ENCODE results near the gene NRCAM.

GRCh38 chr7:108498481-108498880 is 42.2 kb upstream of the NRCAM start:
- TF ChIP-seq NFRKB (IDR thresholded peaks at IDR 0.05) (no peak), SUZ12 (IDR thresholded peaks at IDR 0.05) (no peak), SP1 (IDR thresholded peaks at IDR 0.05) (no peak), FOXA1 (IDR thresholded peaks at IDR 0.05) (no peak), FOXK2 (IDR thresholded peaks at IDR 0.05) (no peak), PKNOX1 (IDR thresholded peaks at IDR 0.05) (no peak), HDGF (IDR thresholded peaks at IDR 0.05; ENCODE audit: borderline replicate concordance) (no peak), BHLHE40 (IDR thresholded peaks at IDR 0.05; ENCODE audit: borderline replicate concordance) (no peak), LEF1 (IDR thresholded peaks at IDR 0.05; ENCODE audit: borderline replicate concordance) (no peak), TARDBP (IDR thresholded peaks at IDR 0.05) (no peak), FOXM1 (IDR thresholded peaks at IDR 0.05; ENCODE audit: borderline replicate concordance) (no peak), ELF4 (IDR thresholded peaks at IDR 0.05) (no peak), CTBP1 (IDR thresholded peaks at IDR 0.05; ENCODE audit: borderline replicate concordance) (no peak)
